Measurements from ENCODE around the gene SHKBP1.
A peak's percentile ranks its signal among the peaks of the same experiment; 100 is the strongest.

SHKBP1 gene

GRCh38 chr19:40611900-40612698 is 35.4 kb downstream of the SHKBP1 start:
- Histone ChIP-seq H3K36me3 (ENCODE audit: insufficient read depth, low read length) (no peaks in the 10 kb centered on the region), H3K4me3 (ENCODE audit: low read length, poor library complexity, severe bottlenecking) (no peak overlapping the region), H3K4me2 (ENCODE audit: low read depth, low read length, poor library complexity, severe bottlenecking) (no peak overlapping the region), H3K9ac (ENCODE audit: low read depth, low read length, poor library complexity, severe bottlenecking) (no peak overlapping the region), H3K9me3 (ENCODE audit: insufficient read depth, low read depth, low read length) (no peaks in the 10 kb centered on the region), H3K4me1 (ENCODE audit: insufficient read depth, low read length, poor library complexity, severe bottlenecking) (peaks cover 17% of the 10 kb centered on the region), H3K79me2 (ENCODE audit: insufficient read depth, low read length) (no peaks in the 10 kb centered on the region), H2AFZ (ENCODE audit: low read length) (no peak overlapping the region), H3K27me3 (ENCODE audit: insufficient read depth, low read length, poor library complexity, severe bottlenecking) (no peaks in the 10 kb centered on the region), H3K9me2 (replicated peaks; ENCODE audit: low read depth, low read length) (no peaks in the 10 kb centered on the region), H3F3A (ENCODE audit: low read depth) (no peaks in the 10 kb centered on the region), H4K20me1 (ENCODE audit: insufficient read depth, low read length, poor library complexity, severe bottlenecking) (peaks cover 12% of the 10 kb centered on the region)
- TF ChIP-seq, protein P1, sequence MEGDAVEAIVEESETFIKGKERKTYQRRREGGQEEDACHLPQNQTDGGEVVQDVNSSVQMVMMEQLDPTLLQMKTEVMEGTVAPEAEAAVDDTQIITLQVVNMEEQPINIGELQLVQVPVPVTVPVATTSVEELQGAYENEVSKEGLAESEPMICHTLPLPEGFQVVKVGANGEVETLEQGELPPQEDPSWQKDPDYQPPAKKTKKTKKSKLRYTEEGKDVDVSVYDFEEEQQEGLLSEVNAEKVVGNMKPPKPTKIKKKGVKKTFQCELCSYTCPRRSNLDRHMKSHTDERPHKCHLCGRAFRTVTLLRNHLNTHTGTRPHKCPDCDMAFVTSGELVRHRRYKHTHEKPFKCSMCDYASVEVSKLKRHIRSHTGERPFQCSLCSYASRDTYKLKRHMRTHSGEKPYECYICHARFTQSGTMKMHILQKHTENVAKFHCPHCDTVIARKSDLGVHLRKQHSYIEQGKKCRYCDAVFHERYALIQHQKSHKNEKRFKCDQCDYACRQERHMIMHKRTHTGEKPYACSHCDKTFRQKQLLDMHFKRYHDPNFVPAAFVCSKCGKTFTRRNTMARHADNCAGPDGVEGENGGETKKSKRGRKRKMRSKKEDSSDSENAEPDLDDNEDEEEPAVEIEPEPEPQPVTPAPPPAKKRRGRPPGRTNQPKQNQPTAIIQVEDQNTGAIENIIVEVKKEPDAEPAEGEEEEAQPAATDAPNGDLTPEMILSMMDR (conservative IDR thresholded peaks at IDR 0.05; ENCODE audit: low read length): no peak
- TF ChIP-seq EZH2phosphoT487 (IDR thresholded peaks at IDR 0.05; ENCODE audit: borderline replicate concordance): no peak

DNA sequence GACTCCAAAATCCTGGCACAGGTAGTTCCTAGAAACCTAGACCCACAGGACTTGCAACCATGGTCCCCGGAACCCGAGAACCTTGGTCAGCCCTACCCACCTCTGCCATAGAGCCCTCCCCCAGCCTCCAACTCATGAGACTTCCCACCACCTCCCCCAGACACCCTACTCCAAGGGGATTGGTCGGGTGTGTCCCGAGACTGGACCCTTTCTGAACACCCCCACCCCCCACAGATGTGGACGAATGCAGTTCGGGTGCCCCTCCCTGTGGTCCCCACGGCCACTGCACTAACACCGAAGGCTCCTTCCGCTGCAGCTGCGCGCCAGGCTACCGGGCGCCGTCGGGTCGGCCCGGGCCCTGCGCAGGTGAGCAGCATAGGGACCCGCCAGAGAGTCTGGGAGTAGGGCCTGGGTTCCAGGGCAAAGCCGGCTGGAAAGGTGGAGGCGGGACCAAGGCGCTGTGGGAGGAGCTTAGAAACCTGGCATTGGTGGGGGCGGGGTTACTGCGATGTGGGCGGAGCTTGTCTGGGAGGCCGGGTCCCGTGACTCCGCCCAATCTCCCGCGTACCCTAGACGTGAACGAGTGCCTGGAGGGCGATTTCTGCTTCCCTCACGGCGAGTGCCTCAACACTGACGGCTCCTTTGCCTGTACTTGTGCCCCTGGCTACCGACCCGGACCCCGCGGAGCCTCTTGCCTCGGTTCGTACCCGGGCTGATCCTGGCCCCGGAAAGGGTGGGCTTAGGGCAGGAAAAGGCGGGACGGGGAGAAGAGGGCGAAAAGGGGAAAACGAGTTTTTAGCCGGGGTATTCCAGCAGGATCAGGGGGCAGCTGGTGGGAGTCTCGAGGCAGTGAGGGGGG is 36.4 kb downstream of the SHKBP1 start:
- Histone ChIP-seq H3K4me2 (ENCODE audit: low read depth, low read length, poor library complexity, severe bottlenecking) (peak overlapping the region; percentile 100), H3K9ac (ENCODE audit: low read depth, low read length, poor library complexity, severe bottlenecking) (peak overlapping the region; percentile 78), H3K9me2 (replicated peaks; ENCODE audit: low read depth, low read length) (no peaks in the 10 kb centered on the region), H4K20me1 (ENCODE audit: insufficient read depth, low read length, poor library complexity, severe bottlenecking) (peaks cover 12% of the 10 kb centered on the region), H3K4me1 (ENCODE audit: insufficient read depth, low read length, poor library complexity, severe bottlenecking) (peaks cover 17% of the 10 kb centered on the region), H2AFZ (ENCODE audit: low read length) (peak overlapping the region; percentile 86), H3K36me3 (ENCODE audit: insufficient read depth, low read length) (no peaks in the 10 kb centered on the region), H3K27me3 (ENCODE audit: insufficient read depth, low read length, poor library complexity, severe bottlenecking) (no peaks in the 10 kb centered on the region), H3K4me3 (ENCODE audit: low read length, poor library complexity, severe bottlenecking) (peak overlapping the region; percentile 80), H3F3A (ENCODE audit: low read depth) (no peaks in the 10 kb centered on the region), H3K9me3 (ENCODE audit: insufficient read depth, low read depth, low read length) (no peaks in the 10 kb centered on the region), H3K79me2 (ENCODE audit: insufficient read depth, low read length) (no peaks in the 10 kb centered on the region)
- TF ChIP-seq, protein P1 (conservative IDR thresholded peaks at IDR 0.05; ENCODE audit: low read length): no peak
- TF ChIP-seq EZH2phosphoT487 (IDR thresholded peaks at IDR 0.05; ENCODE audit: borderline replicate concordance): no peak

GRCh38 chr19:40613690-40614621 is 37.3 kb downstream of the SHKBP1 start:
- Histone ChIP-seq H3K36me3 (ENCODE audit: insufficient read depth, low read length) (no peaks in the 10 kb centered on the region), H3K27me3 (ENCODE audit: insufficient read depth, low read length, poor library complexity, severe bottlenecking) (no peaks in the 10 kb centered on the region), H3K4me3 (ENCODE audit: low read length, poor library complexity, severe bottlenecking) (peak overlapping the region; percentile 80), H2AFZ (ENCODE audit: low read length) (peak overlapping the region; percentile 86), H3K4me1 (ENCODE audit: insufficient read depth, low read length, poor library complexity, severe bottlenecking) (peaks cover 17% of the 10 kb centered on the region), H3K4me2 (ENCODE audit: low read depth, low read length, poor library complexity, severe bottlenecking) (peak overlapping the region; percentile 100), H3K79me2 (ENCODE audit: insufficient read depth, low read length) (no peaks in the 10 kb centered on the region), H4K20me1 (ENCODE audit: insufficient read depth, low read length, poor library complexity, severe bottlenecking) (peaks cover 12% of the 10 kb centered on the region), H3F3A (ENCODE audit: low read depth) (no peaks in the 10 kb centered on the region), H3K9ac (ENCODE audit: low read depth, low read length, poor library complexity, severe bottlenecking) (peak overlapping the region; percentile 78), H3K9me2 (replicated peaks; ENCODE audit: low read depth, low read length) (no peaks in the 10 kb centered on the region), H3K9me3 (ENCODE audit: insufficient read depth, low read depth, low read length) (no peaks in the 10 kb centered on the region)
- TF ChIP-seq, protein P1 (conservative IDR thresholded peaks at IDR 0.05; ENCODE audit: low read length): no peak
- TF ChIP-seq EZH2phosphoT487 (IDR thresholded peaks at IDR 0.05; ENCODE audit: borderline replicate concordance): no peak
